Measurements from ENCODE around the gene IGF1.

DNA sequence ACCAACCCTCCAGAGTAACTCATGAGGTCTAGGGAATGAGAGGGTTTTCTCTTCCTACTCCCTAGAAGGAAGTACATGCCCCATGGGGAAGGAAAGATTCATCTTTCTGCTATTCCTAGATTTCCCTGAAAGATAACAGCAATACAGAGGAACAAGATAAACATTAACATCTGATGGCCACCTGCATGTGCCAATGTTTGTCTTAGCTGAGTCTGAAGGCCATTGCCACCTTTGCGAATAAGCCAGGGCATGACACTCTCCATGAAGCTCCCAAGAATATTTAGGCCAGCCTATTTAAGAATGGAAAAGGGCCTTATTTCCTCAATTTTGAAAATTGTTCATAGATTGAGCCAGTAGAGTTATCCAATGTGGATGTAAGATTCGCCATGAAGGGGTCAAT is 26.0 kb downstream of the IGF1 start:
- TF ChIP-seq FOXM1 (IDR thresholded peaks at IDR 0.05; ENCODE audit: low read depth) = no peak
- TF ChIP-seq FOXM1 (CRISPR knock-in tag; IDR thresholded peaks at IDR 0.05; ENCODE audit: low read depth) = no peak
- no peak for TF ChIP-seq ZNF282 (CRISPR knock-in tag; IDR thresholded peaks at IDR 0.05)
- no peak for TF ChIP-seq KLF1 (tag; IDR thresholded peaks at IDR 0.05)
- no peak for TF ChIP-seq NR1H2 (CRISPR knock-in tag; IDR thresholded peaks at IDR 0.05)
- no peak for TF ChIP-seq CTCF (IDR thresholded peaks at IDR 0.05 in 2 of 3, conservative IDR thresholded peaks at IDR 0.05 in 1 of 3; ENCODE audit: insufficient read depth in 2 of 3, low read depth in 1 of 3, low read length in 3 of 3)
- TF ChIP-seq ZNF431 (CRISPR knock-in tag; IDR thresholded peaks at IDR 0.05) = no peak
- no peak for TF ChIP-seq ATF2 (CRISPR knock-in tag; IDR thresholded peaks at IDR 0.05)
- TF ChIP-seq POLR2A (conservative IDR thresholded peaks at IDR 0.05) = no peak

All from K562 (cell line).